AG09309 (cell line): ENCODE data around the gene RNF11.
"Not testable (repeated sequence)": the region's sequence is repeated elsewhere in the genome, so short reads cannot be mapped to it uniquely, and the experiment has no call there.

Source experiments
- DNase-seq: peaks from one replicate; pipeline ENCODE4 v3.0.0-alpha.2; 2010; ENCODE audit warnings: low read depth
- H3K4me3 ChIP-seq: 2 replicates; pipeline ENCODE4 v1.5.1; 2011; ENCODE audit warnings: mild to moderate bottlenecking, low read depth, low read length, moderate library complexity; ENCODE audit not compliant: control insufficient read depth
- TF ChIP-seq, protein P1 (sequence below): IDR thresholded peaks from 2 replicates; pipeline ENCODE4 v1.5.1; 2011; ENCODE audit warnings: mild to moderate bottlenecking, low read depth, low read length, inconsistent platforms; ENCODE audit not compliant: insufficient read depth, control insufficient read depth; ENCODE audit errors: missing control alignments

The RNF11 gene

DNA sequence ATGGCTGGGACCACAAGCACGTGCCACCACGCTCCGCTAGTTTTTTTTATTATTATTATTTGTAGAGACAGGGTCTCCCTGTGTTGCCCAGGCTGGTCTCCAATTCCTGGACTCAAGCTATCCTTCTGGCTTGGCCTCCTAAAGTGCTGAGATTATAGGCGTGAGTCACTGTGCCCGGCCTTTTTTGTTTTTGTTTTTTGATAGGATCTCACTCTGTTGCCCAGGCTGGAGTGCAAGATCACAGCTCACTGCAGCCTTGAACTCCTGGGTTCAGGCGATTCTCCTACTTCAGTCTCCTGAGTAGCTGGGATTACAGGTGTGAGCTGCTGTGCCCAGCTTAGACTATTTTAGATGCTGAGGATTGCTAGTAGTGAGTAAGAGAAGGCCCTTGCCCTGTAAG lies 11.8 kb upstream of the RNF11 start:
- DNase-seq = no peak
- H3K4me3 ChIP-seq = no peak overlapping the region
- TF ChIP-seq, protein P1, sequence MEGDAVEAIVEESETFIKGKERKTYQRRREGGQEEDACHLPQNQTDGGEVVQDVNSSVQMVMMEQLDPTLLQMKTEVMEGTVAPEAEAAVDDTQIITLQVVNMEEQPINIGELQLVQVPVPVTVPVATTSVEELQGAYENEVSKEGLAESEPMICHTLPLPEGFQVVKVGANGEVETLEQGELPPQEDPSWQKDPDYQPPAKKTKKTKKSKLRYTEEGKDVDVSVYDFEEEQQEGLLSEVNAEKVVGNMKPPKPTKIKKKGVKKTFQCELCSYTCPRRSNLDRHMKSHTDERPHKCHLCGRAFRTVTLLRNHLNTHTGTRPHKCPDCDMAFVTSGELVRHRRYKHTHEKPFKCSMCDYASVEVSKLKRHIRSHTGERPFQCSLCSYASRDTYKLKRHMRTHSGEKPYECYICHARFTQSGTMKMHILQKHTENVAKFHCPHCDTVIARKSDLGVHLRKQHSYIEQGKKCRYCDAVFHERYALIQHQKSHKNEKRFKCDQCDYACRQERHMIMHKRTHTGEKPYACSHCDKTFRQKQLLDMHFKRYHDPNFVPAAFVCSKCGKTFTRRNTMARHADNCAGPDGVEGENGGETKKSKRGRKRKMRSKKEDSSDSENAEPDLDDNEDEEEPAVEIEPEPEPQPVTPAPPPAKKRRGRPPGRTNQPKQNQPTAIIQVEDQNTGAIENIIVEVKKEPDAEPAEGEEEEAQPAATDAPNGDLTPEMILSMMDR = no peak

DNA sequence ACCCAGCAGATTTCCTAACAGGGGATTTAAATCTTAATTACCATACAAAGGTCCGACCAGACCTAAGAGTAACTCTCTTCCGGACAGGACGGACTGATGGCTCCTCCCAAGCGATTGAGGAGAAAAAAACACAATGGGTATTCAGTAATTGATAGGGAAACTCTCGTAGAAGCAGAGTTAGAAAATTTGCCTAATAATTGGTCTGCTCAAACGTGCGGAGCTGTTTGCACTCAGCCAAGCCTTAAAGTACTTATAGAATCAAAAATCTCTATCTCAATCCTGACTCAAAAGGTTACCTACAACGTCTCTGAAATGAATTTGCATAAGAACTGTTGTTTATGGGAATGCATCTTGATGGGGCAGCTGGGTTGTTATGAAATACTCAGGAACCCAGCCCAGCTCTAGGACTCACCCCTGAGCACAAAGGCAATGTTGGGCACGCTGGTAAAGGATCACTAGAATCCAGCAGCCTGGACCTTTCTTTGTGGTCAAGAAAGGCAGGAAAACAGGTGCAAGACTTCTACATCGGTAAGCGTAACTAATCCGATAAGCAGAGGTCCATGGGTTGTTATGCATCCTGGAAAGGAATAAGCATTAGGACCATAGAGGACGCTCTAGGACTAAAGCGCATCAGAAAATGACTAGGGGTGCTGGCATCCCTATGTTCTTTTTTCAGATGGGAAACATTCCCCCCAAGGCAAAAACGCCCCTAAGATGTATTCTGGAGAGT lies 8.7 kb upstream of the RNF11 start:
- not testable (repeated sequence) for H3K4me3 ChIP-seq, DNase-seq

- H3K4me3 ChIP-seq, DNase-seq: not testable (repeated sequence)
These were observed 7.6 kb upstream of the RNF11 start for GRCh38 chr1:51228471-51228870.

GRCh38 chr1:51230501-51231078 lies 5.5 kb upstream of the RNF11 start:
- no peak for DNase-seq
- TF ChIP-seq, protein P1 = no peak
- no peak overlapping the region for H3K4me3 ChIP-seq

DNA sequence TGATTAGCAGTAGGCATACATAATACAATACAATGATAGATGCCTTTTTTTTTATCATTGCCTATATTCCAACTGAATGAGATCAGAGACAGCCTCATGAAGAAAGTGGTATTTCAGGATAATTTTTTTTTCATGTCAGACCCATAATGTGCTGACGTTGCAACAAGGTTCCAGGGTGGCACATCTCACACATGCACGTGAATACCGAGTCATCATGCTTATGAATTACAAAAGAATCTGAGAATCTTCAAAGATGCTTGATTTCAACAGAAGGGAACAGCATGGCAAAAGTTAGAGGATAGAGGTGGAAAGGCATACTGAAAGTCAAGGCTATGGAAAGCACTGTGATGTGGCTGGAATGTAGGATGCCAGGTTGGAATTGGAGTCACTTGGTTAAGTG lies 5.0 kb upstream of the RNF11 start:
- TF ChIP-seq, protein P1 = no peak
- no peak overlapping the region for H3K4me3 ChIP-seq
- DNase-seq = no peak

DNA sequence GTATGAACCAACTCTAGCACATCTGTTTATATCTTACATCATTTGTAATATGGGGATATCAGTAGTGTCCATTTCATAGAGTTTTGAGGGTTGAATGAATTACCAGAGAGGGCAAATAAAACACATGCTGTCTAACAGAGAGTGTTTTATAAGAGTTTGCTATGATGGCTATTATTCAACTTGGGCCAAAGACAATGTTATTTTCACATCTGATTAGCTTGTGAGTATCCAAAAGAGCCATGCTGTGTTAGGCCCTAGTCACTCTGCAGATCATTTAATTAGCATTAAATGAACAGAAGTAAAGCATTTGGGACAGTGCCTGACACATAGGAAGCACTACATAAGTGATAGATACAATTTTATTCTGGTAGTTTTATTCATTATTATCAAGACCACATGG lies 4.2 kb upstream of the RNF11 start:
- H3K4me3 ChIP-seq = no peak overlapping the region
- TF ChIP-seq, protein P1 = no peak
- no peak for DNase-seq

DNA sequence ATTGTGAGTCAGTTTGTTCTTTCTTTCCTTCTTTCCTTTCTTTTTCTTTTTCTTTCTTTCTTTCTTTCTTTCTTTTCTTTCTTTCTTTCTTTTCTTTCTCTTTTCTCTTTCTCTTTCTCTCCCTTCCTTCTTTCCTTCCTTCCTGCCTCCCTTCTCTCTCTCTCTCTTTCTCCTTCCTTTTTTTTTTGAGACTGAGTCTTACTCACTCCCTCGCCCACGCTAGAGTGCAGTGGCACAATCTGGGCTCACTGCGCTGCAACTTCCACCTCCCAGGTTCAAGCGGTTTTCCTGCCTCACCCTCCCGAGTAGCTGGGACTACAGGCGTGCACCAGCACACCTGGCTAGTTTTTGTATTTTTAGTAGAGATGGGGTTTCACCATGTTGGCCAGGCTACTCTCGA lies 1.8 kb upstream of the RNF11 start:
- DNase-seq, H3K4me3 ChIP-seq: not testable (repeated sequence)

DNA sequence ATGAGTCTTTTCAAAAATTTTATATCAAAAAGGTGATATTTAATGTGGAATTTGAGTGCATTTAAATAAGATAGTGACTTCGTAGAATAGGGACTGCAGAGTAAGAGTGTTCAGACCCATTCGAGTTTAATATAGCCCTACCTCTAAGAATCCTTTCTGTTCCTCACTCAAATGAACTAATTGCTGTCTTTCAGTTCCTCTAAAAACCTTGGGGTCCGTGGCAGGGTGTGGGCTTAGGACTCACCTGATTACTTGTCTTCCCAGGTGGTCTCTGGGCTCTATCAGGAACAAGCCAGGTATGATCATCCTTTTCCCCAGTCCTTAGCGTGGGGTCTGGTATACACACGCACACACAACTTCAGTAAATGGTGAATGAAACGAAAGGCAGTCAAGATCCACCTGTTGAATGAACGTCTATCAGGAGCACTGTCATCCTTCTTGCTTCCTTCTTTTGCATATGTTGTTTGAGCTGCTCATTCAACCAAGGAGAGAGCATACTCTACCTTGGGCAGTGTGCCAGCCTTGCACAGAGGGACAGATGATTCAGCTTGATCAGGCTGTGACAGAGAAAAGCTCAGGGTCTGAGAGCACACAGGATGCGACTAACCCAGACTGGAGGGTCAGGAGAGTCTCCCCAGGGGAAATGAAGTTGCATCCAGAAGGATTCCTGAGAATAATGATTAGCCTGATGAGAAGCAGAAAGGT lies 1.2 kb upstream of the RNF11 start:
- TF ChIP-seq, protein P1 = no peak
- H3K4me3 ChIP-seq = no peak overlapping the region
- DNase-seq = no peak
